Common myeloid progenitor, CD34-positive (primary cell): ENCODE measurements around the gene ADAMTS13.

Experiments used
- CTCF ChIA-PET: fragments of 350-600 bp; sonication (Branson Sonifier 250); formaldehyde crosslinking; loops from one replicate; lab custom pipeline; 2021; ENCODE audit warnings: antibody characterized with exemption; lab: Charles Lee
- POLR2A ChIA-PET: fragments of 350-600 bp; sonication (Branson Sonifier 250); formaldehyde crosslinking; loops from one replicate; lab custom pipeline; 2021; ENCODE audit warnings: antibody characterized with exemption; lab: Charles Lee
- DNase-seq, 3 donors: peaks; one replicate each; pipeline versions ENCODE4 v3.0.0 to v3.0.0-alpha.2; 2013
- H3K27ac ChIP-seq, 2 experiments: 1 replicate in 1 of 2; 2 replicates in 1 of 2; pipeline ENCODE4 v1.7.0; 2013; ENCODE audit warnings: inconsistent platforms in 2 of 2, low read length in 2 of 2, mild to moderate bottlenecking in 2 of 2, low read depth in 1 of 2, moderate library complexity in 1 of 2; ENCODE audit not compliant: severe bottlenecking in 2 of 2, insufficient read depth in 1 of 2, poor library complexity in 1 of 2
- H3K27me3 ChIP-seq, 5 experiments: replicated peaks in 2 of 5; 1 replicate in 3 of 5; 2 replicates in 2 of 5; pipeline versions ENCODE4 v1.6.1 to v1.7.0; 2013; ENCODE audit warnings: low read length in 4 of 5, mild to moderate bottlenecking in 2 of 5, moderate library complexity in 2 of 5, inconsistent platforms in 1 of 5; ENCODE audit not compliant: insufficient read depth in 5 of 5, control insufficient read depth in 4 of 5
- H3K36me3 ChIP-seq, 4 experiments: 1 replicate in 2 of 4; 2 replicates in 2 of 4; pipeline versions ENCODE4 v1.6.1 to v1.7.0; 2013; ENCODE audit warnings: low read length in 3 of 4, control low read depth in 1 of 4, mild to moderate bottlenecking in 1 of 4; ENCODE audit not compliant: control insufficient read depth in 4 of 4, insufficient read depth in 4 of 4
- H3K4me1 ChIP-seq, 4 experiments: 1 replicate in 3 of 4; 2 replicates in 1 of 4; pipeline versions ENCODE4 v1.6.1 to v1.7.1; 2013; ENCODE audit warnings: low read length in 3 of 4, mild to moderate bottlenecking in 3 of 4, control low read depth in 1 of 4, inconsistent platforms in 1 of 4, moderate library complexity in 1 of 4; ENCODE audit not compliant: control insufficient read depth in 4 of 4, insufficient read depth in 4 of 4; ENCODE audit errors: control extremely low read depth in 1 of 4
- H3K4me3 ChIP-seq, 7 experiments: 1 replicate in 4 of 7; 2 replicates in 3 of 7; pipeline versions ENCODE4 v1.5.1 to v1.7.0; 2013; ENCODE audit warnings: mild to moderate bottlenecking in 7 of 7, low read length in 6 of 7, moderate library complexity in 6 of 7, inconsistent platforms in 2 of 7, low read depth in 2 of 7, control low read depth in 1 of 7; ENCODE audit not compliant: insufficient read depth in 4 of 7, control insufficient read depth in 1 of 7; ENCODE audit errors: extremely low read depth in 1 of 7
- H3K9me3 ChIP-seq, 5 experiments: 1 replicate in 4 of 5; 2 replicates in 1 of 5; pipeline versions ENCODE4 v1.6.1 to v1.7.1; 2013; ENCODE audit warnings: low read length in 4 of 5, mild to moderate bottlenecking in 2 of 5, inconsistent platforms in 1 of 5, low read depth in 1 of 5, moderate library complexity in 1 of 5; ENCODE audit not compliant: control insufficient read depth in 4 of 5, insufficient read depth in 2 of 5; ENCODE audit errors: control extremely low read depth in 1 of 5
- WGBS: methylation state at CpG from one replicate; pipeline ENCODE4 v1.1.5; 2013; ENCODE audit not compliant: insufficient coverage; 5-methylcytosine and 5-hydroxymethylcytosine counted together

The ADAMTS13 gene

DNA sequence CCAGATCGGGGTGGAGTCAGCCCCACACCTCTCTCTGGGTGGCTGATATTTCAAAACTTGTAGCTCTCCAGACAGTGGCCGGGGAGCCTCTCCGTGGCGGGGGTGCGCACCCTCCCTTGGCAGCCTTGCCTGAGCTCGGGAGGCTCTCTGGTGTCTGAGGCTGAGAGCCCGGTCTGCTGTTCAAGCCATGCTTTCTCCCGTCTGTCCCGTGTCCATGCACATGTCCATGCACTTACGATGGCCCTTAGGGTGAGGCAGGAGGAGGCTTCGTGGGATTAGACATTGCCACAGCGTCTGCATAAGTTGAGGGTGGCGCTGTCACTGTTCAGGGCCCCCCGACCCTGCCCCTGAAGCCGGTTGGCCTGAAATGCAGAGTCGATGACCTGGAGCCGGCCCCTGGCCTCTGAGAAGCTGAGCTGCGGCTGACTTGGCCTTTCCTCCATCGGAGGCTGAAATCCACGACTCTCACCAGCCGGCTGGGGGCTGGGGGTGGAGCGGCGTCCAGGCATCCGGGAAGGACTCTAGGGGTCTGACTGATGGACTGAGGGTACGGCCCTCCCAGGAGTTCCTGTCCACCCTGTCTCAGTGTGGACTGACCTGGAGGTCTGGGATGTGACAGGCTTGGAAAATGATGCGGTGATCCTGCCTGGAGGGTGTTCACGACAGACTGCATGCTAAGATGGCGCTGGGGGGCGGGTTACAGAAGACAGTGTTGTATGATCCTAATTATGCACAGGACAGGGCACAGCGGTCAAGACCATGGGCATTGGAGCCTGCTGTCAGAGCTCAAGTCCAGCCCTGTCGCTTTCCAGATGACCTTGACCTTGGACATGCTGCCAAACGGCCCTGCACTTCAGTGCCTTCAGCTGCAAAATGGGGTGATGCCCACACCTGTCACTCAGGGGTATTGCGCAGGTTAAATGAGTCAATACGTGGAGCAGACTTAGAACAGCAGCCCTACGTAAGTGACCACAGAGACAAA, 75.0 kb downstream of the ADAMTS13 start:
- Histone ChIP-seq H3K4me1 (no peaks in the 10 kb centered on the region), H3K9me3 (peaks cover 2 to 12% (median 7%) of the 10 kb centered on the region in 5 experiments), H3K27me3 (no peaks in the 10 kb centered on the region), H3K36me3 (no peaks in the 10 kb centered on the region), H3K4me3 (no peak overlapping the region), H3K27ac (no peak overlapping the region)
- ChIA-PET CTCF (interaction anchor here (1.5 to 2.2 kb wide), 2 partner anchors 8 to 11 kb away, joined by 6 to 22 read pairs; no protein-coding TSS in a partner anchor), POLR2A (no interaction called here)
- 93% methylated on average over 27 of the region's 35 CpGs for WGBS
- DNase-seq = no peak

DNA sequence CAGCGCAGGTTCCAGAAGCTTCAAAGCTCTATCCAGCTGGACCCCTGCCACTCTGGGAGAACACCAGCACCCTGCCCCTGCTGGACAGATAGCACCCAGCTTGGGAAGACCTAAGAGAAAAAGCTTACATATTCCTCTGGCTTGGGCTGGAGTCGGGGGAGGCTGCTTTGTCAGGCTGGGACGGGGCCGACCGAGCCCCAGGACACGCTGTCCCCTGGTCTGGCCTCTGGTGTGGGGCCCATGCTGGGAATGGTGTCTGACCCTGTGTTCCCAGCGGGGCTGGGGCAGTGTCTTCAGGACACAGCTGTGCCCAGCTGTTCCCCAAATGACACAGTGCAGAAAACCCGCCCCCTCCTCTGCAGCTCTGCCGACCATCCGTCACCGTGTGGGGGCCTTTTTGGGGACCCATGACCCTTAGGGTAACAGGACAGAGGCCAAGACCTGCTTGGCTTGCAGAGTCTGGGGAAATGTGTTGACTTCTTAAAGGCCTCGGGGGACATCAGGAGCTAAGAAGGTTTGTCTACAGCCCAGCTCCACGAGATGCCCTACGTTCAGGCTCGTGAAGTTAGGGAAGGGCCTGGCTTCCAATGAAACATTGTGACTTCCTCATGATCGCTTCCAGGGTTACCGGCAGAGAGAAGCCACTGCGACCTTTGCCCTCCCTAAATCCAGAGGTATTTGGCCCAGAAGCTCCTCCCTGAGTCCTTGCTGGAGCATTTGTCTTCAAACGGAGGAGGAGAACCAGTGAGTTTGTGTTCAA, 77.1 kb downstream of the ADAMTS13 start:
- Histone ChIP-seq H3K9me3 (peaks cover 6 to 21% (median 11%) of the 10 kb centered on the region in 5 experiments), H3K4me3 (no peak overlapping the region), H3K36me3 (no peaks in the 10 kb centered on the region), H3K27ac (no peak overlapping the region), H3K27me3 (no peaks in the 10 kb centered on the region), H3K4me1 (no peaks in the 10 kb centered on the region)
- POLR2A ChIA-PET = no interaction called here
- CTCF ChIA-PET = interaction anchor here (1.1 to 1.6 kb wide), 2 partner anchors 8 to 12 kb away, joined by 3 to 5 read pairs; no protein-coding TSS in a partner anchor
- WGBS = 92% methylated on average over 19 of the region's 19 CpGs
- DNase-seq = no peak

DNA sequence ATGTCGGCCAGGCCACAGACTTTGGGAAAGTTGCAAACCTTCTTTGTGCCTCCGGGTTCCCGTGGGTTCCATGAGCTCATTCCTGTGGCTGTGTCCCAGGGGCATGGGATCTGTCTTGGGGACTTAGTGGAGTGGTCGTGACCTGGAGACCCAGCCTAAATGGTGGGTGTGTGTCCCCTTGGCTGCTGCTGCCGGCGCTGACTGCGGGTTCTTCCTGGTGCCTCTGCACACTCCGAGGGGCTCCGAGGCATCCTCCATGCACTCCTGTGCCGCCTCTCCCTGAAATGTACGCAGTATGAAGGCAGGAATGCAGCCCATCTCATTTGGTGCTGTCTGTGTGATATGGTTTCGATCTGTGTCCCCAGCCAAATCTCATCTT, 77.7 kb downstream of the ADAMTS13 start:
- WGBS = 100% methylated on average over 3 of the region's 12 CpGs
- Histone ChIP-seq H3K4me3 (no peak overlapping the region), H3K9me3 (peaks cover 6 to 21% (median 11%) of the 10 kb centered on the region in 5 experiments), H3K27ac (no peak overlapping the region), H3K4me1 (no peaks in the 10 kb centered on the region), H3K36me3 (no peaks in the 10 kb centered on the region), H3K27me3 (no peaks in the 10 kb centered on the region)
- ChIA-PET CTCF (interaction anchor here (1.1 to 1.6 kb wide), 2 partner anchors 9 to 13 kb away, joined by 3 to 5 read pairs; no protein-coding TSS in a partner anchor), POLR2A (no interaction called here)
- DNase-seq = no peak

- no peaks in the 10 kb centered on the region for H3K4me1 ChIP-seq
- H3K27ac ChIP-seq = no peak overlapping the region
- POLR2A ChIA-PET = no interaction called here
- H3K9me3 ChIP-seq = peaks cover 6 to 21% (median 11%) of the 10 kb centered on the region in 5 experiments
- H3K27me3 ChIP-seq = no peaks in the 10 kb centered on the region
- CTCF ChIA-PET = no interaction called here
- no peaks in the 10 kb centered on the region for H3K36me3 ChIP-seq
- DNase-seq = no peak
- no peak overlapping the region for H3K4me3 ChIP-seq
- 100% methylated on average over 1 of the region's 1 CpG for WGBS
Observed at GRCh38 chr9:133502112-133502511, 79.9 kb downstream of the ADAMTS13 start.

GRCh38 chr9:133505186-133505830, 83.1 kb downstream of the ADAMTS13 start:
- Histone ChIP-seq H3K4me1 (peaks cover 0 to 25% (median 20%) of the 10 kb centered on the region in 4 experiments), H3K27me3 (no peaks in the 10 kb centered on the region), H3K9me3 (peaks cover 6 to 21% (median 11%) of the 10 kb centered on the region in 5 experiments), H3K27ac (no peak overlapping the region), H3K4me3 (no peak overlapping the region), H3K36me3 (no peaks in the 10 kb centered on the region)
- POLR2A ChIA-PET = no interaction called here
- no peak for DNase-seq
- 89% methylated on average over 10 of the region's 13 CpGs for WGBS
- CTCF ChIA-PET = interaction anchor here (1.0 to 1.6 kb wide), 4 partner anchors 9 to 211 kb away, joined by 3 to 6 read pairs (median 3); no protein-coding TSS in a partner anchor

DNA sequence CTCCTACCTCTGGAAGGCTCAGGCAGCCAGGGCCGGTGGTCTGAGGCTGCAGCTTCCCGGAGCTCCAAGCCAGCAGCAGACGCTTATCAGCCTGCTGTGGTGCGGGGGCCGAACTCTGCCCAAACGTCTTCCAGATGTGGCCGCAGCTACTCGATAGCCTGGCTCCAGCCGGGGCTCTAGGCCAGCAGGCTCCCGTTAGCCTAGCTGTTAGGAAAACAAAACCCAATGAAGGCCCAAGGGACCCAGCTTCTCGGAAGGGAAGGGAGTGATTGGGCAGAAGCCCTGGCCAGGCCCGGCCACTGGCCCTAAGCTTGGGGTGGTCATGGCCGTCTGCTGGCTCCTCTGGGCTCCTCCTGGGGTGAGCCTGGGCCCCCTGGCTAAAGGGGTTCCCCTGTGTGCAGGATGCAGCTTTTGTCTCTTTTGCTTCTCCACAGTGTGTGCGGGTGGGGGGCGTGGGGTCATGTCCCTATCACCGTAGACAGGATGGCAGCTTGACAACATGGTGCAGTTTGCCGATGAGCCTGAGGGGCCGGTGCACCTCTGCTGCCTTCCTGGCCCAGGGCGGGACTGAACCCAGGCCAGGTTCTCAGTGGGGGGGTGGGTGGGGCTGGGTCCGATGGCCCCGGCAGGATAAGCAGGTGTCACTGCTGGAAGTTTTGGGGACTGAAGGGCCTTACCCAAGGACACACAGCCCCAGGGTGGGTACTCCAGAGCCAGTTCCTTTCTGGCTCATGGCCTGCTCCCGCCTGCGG, 83.9 kb downstream of the ADAMTS13 start:
- Histone ChIP-seq H3K4me3 (no peak overlapping the region), H3K27ac (no peak overlapping the region), H3K9me3 (peaks cover 6 to 21% (median 9%) of the 10 kb centered on the region in 5 experiments), H3K36me3 (no peaks in the 10 kb centered on the region), H3K27me3 (no peaks in the 10 kb centered on the region), H3K4me1 (peaks cover 0 to 25% (median 20%) of the 10 kb centered on the region in 4 experiments)
- ChIA-PET POLR2A (no interaction called here), CTCF (interaction anchor here (1.0 to 1.6 kb wide), 4 partner anchors 10 to 210 kb away, joined by 3 to 6 read pairs (median 3); no protein-coding TSS in a partner anchor)
- DNase-seq = no peak
- WGBS = 88% methylated on average over 19 of the region's 23 CpGs
